Measurements from ENCODE around the gene TRIM47. TPM values are rescaled to one million over a fixed set of nuclear protein-coding genes. Genes with fewer than 3 reads are reported as not detected.

The TRIM47 gene
- total and polyA plus RNA-seq, 9 donors: 7.2 to 38.3 (median 17.3) TPM

GRCh38 chr17:75832652-75833400, 45.6 kb downstream of the TRIM47 start:
- intact Hi-C loops (cut with DNase I): no loop called here
- Histone ChIP-seq H3K36me3 (no peaks in the 10 kb centered on the region), H3K9me3 (no peaks in the 10 kb centered on the region), H3K4me1 (ENCODE audit: insufficient read depth) (peaks cover 2% of the 10 kb centered on the region), H3K4me3 (no peak overlapping the region), H3K27ac (no peak overlapping the region), H3K27me3 (no peaks in the 10 kb centered on the region)
- no peak for TF ChIP-seq CTCF (IDR thresholded peaks at IDR 0.05)
- no peak for TF ChIP-seq POLR2A (IDR thresholded peaks at IDR 0.05)
- TF ChIP-seq EP300 (IDR thresholded peaks at IDR 0.05): no peak
- 58 to 65% (median 60%) methylated on average over 20 of the region's 20 CpGs for WGBS, 3 donors
- DNase-seq: no peak

- TF ChIP-seq CTCF (IDR thresholded peaks at IDR 0.05): no peak
- TF ChIP-seq EP300 (IDR thresholded peaks at IDR 0.05): no peak
- TF ChIP-seq POLR2A (IDR thresholded peaks at IDR 0.05): no peak
- DNase-seq: no peak
- Histone ChIP-seq H3K4me3 (no peak overlapping the region), H3K27me3 (no peaks in the 10 kb centered on the region), H3K9me3 (no peaks in the 10 kb centered on the region), H3K27ac (no peak overlapping the region), H3K36me3 (no peaks in the 10 kb centered on the region), H3K4me1 (ENCODE audit: insufficient read depth) (peaks cover 3% of the 10 kb centered on the region)
- 78 to 90% (median 80%) methylated on average over 10 of the region's 10 CpGs for WGBS, 3 donors
- intact Hi-C loops (cut with DNase I): no loop called here
Observed at GRCh38 chr17:75832164-75832651, 46.2 kb downstream of the TRIM47 start.

GRCh38 chr17:75831032-75831571, 47.3 kb downstream of the TRIM47 start:
- Histone ChIP-seq H3K27ac (no peak overlapping the region), H3K36me3 (no peaks in the 10 kb centered on the region), H3K4me1 (ENCODE audit: insufficient read depth) (peaks cover 3% of the 10 kb centered on the region), H3K9me3 (no peaks in the 10 kb centered on the region), H3K4me3 (no peak overlapping the region), H3K27me3 (no peaks in the 10 kb centered on the region)
- WGBS, 3 donors: 85 to 87% (median 85%) methylated on average over 15 of the region's 15 CpGs
- intact Hi-C loops (cut with DNase I): no loop called here
- TF ChIP-seq EP300 (IDR thresholded peaks at IDR 0.05) (no peak), CTCF (IDR thresholded peaks at IDR 0.05) (no peak), POLR2A (IDR thresholded peaks at IDR 0.05) (no peak)
- DNase-seq: no peak

- intact Hi-C loops (cut with DNase I): no loop called here
- no peak for DNase-seq
- Histone ChIP-seq H3K9me3 (no peaks in the 10 kb centered on the region), H3K4me3 (no peak overlapping the region), H3K36me3 (no peaks in the 10 kb centered on the region), H3K27ac (no peak overlapping the region), H3K4me1 (ENCODE audit: insufficient read depth) (peaks cover 3% of the 10 kb centered on the region), H3K27me3 (no peaks in the 10 kb centered on the region)
- no peak for TF ChIP-seq EP300 (IDR thresholded peaks at IDR 0.05)
- no peak for TF ChIP-seq POLR2A (IDR thresholded peaks at IDR 0.05)
- TF ChIP-seq CTCF (IDR thresholded peaks at IDR 0.05): no peak
- 72 to 78% (median 75%) methylated on average over 26 to 27 of the region's 27 CpGs for WGBS, 3 donors
Observed at GRCh38 chr17:75830164-75831031, 48.0 kb downstream of the TRIM47 start.

Data from ovary (tissue), 9 donors.